HepG2 (cell line): Measurements from ENCODE around the gene PIP5KL1. TPM values are rescaled to one million over a fixed set of nuclear protein-coding genes. Genes with fewer than 3 reads are reported as not detected.

Source experiments
- ATAC-seq: fragments of 200-7000 bp; cut with Tn5 transposase; 3 replicates; pipeline ENCODE4 v1.9.1; 2020; ENCODE audit warnings: mild to moderate bottlenecking, moderate library complexity
- BruUV-seq: library from RNA; stranded (reverse); fragments of 400-500 nt; replicated peaks from 2 replicates; lab custom pipeline; 2021; lab: Mats Ljungman, UMichigan
- CTCF ChIA-PET: fragments of 300-600 bp; formaldehyde crosslinking; extraction: SDS; loops from one replicate; lab custom pipeline; 2021; ENCODE audit warnings: low total read pairs, inconsistent platforms, low intra/inter-chr PET ratio; lab: Yijun Ruan, JAX
- POLR2A ChIA-PET: fragments of 350-600 bp; sonication (Branson Sonifier 250); formaldehyde crosslinking; loops from one replicate; lab custom pipeline; 2020; ENCODE audit warnings: antibody characterized with exemption, inconsistent platforms; lab: Yijun Ruan, JAX
- DNase-seq: peaks from one replicate; pipeline ENCODE4 v3.0.0-alpha.2; 2015; ENCODE audit warnings: low spot score
- FAIRE-seq: peaks from 3 replicates; lab custom pipeline; 2011; peaks lifted over from hg19 to GRCh38; lab: Jason Lieb, UNC
- H2AFZ ChIP-seq: one replicate; pipeline ENCODE4 v1.6.1; 2011; ENCODE audit warnings: low read length, inconsistent platforms
- H3K27ac ChIP-seq: fragments of 300-600 bp; 3 replicates; pipeline ENCODE4 v1.8.0; 2011; ENCODE audit warnings: mixed run types, mild to moderate bottlenecking, mixed read lengths, low read length, inconsistent platforms; ENCODE audit not compliant: insufficient read depth; ENCODE audit errors: extremely low read length
- H3K27me3 ChIP-seq, 2 experiments: fragments of 200-600 bp in 1 of 2; 2 replicates in 1 of 2; 3 replicates in 1 of 2; pipeline versions ENCODE4 v1.6.0 to v1.8.0; 2011; ENCODE audit warnings: low read length in 2 of 2, mild to moderate bottlenecking in 2 of 2, moderate library complexity in 2 of 2, inconsistent platforms in 1 of 2; ENCODE audit not compliant: insufficient read depth in 2 of 2, control insufficient read depth in 1 of 2
- H3K36me3 ChIP-seq, 2 experiments: fragments of 200-600 bp in 1 of 2; replicated peaks in 1 of 2; 2 replicates in 1 of 2; 3 replicates in 1 of 2; pipeline versions ENCODE4 v1.5.1 to v1.8.0; 2011; ENCODE audit warnings: low read length in 2 of 2, inconsistent platforms in 1 of 2; ENCODE audit not compliant: insufficient read depth in 2 of 2, control insufficient read depth in 1 of 2
- H3K4me1 ChIP-seq: 2 replicates; pipeline ENCODE4 v1.5.1; 2012; ENCODE audit warnings: low read length, inconsistent platforms; ENCODE audit not compliant: insufficient read depth
- H3K4me2 ChIP-seq: 2 replicates; pipeline ENCODE4 v1.6.0; 2011; ENCODE audit warnings: low read depth, low read length, inconsistent platforms
- H3K4me3 ChIP-seq, 3 experiments: fragments of 200-600 bp in 1 of 3; sonication (generic), shearing (Covaris generic) in 1 of 3; replicated peaks in 1 of 3; 2 replicates each; pipeline ENCODE4 v1.5.1; 2011 to 2016; ENCODE audit warnings: low read length in 3 of 3, inconsistent platforms in 2 of 3, low read depth in 2 of 3, mild to moderate bottlenecking in 2 of 3, control low read depth in 1 of 3, mixed read lengths in 1 of 3; ENCODE audit not compliant: insufficient read depth in 1 of 3
- H3K79me2 ChIP-seq: one replicate; pipeline ENCODE4 v1.6.1; 2011; ENCODE audit warnings: low read length, inconsistent platforms; ENCODE audit not compliant: insufficient read depth
- H3K9ac ChIP-seq: 2 replicates; pipeline ENCODE4 v1.6.0; 2011; ENCODE audit warnings: mild to moderate bottlenecking, low read depth, low read length, inconsistent platforms; ENCODE audit not compliant: insufficient read depth
- H3K9me3 ChIP-seq: 2 replicates; pipeline ENCODE4 v1.5.1; 2012; ENCODE audit warnings: mild to moderate bottlenecking, low read length
- H4K20me1 ChIP-seq: 2 replicates; pipeline ENCODE4 v1.6.0; 2011; ENCODE audit warnings: inconsistent platforms, mild to moderate bottlenecking, low read length, moderate library complexity; ENCODE audit not compliant: insufficient read depth
- CBX2 ChIP-seq, 2 experiments: fragments of 200-600 bp in 1 of 2; sonication (generic); formaldehyde crosslinking in 1 of 2; IDR thresholded peaks; 2 replicates each; pipeline versions ENCODE4 v1.7.0 to v1.8.1; 2018 to 2022; ENCODE audit warnings: low read depth in 2 of 2, low read length in 1 of 2, mild to moderate bottlenecking in 1 of 2, missing genetic modification reagents in 1 of 2
- DNMT1 ChIP-seq: sonication (generic); formaldehyde crosslinking; IDR thresholded peaks from 2 replicates; pipeline ENCODE4 v1.5.1; 2020; ENCODE audit warnings: mild to moderate bottlenecking, missing genetic modification reagents
- E2F1 ChIP-seq: sonication (generic); formaldehyde crosslinking; IDR thresholded peaks from 2 replicates; pipeline ENCODE4 v1.5.0; 2020; ENCODE audit warnings: missing genetic modification reagents
- ELK4 ChIP-seq: sonication (generic); formaldehyde crosslinking; IDR thresholded peaks from 2 replicates; pipeline ENCODE4 v1.9.0; 2021; ENCODE audit warnings: missing genetic modification reagents, borderline replicate concordance
- GMEB1 ChIP-seq: sonication (generic); formaldehyde crosslinking; IDR thresholded peaks from 2 replicates; pipeline ENCODE4 v1.5.1; 2020; ENCODE audit warnings: missing genetic modification reagents, mild to moderate bottlenecking, borderline replicate concordance
- MLLT10 ChIP-seq: sonication (generic); formaldehyde crosslinking; IDR thresholded peaks from 2 replicates; pipeline ENCODE4 v1.4.0; 2020; ENCODE audit warnings: missing genetic modification reagents
- MYC ChIP-seq: sonication (generic); formaldehyde crosslinking; IDR thresholded peaks from 2 replicates; pipeline ENCODE4 v1.9.0; 2021; ENCODE audit warnings: missing genetic modification reagents, borderline replicate concordance
- SP140L ChIP-seq: sonication (generic); formaldehyde crosslinking; IDR thresholded peaks from 2 replicates; pipeline ENCODE4 v1.4.0; 2020; ENCODE audit warnings: missing genetic modification reagents, borderline replicate concordance
- TRIM24 ChIP-seq: sonication (generic); formaldehyde crosslinking; IDR thresholded peaks from 2 replicates; pipeline ENCODE4 v1.8.0; 2022; ENCODE audit warnings: mild to moderate bottlenecking, missing genetic modification reagents
- ZBTB25 ChIP-seq: IDR thresholded peaks from 2 replicates; pipeline ENCODE4 v1.6.1; 2018; ENCODE audit warnings: missing genetic modification reagents
- ZNF317 ChIP-seq: sonication (generic); formaldehyde crosslinking; IDR thresholded peaks from 2 replicates; pipeline ENCODE4 v1.5.0; 2020; ENCODE audit warnings: mild to moderate bottlenecking, missing genetic modification reagents
- ZNF607 ChIP-seq: sonication (generic); formaldehyde crosslinking; IDR thresholded peaks from 2 replicates; pipeline ENCODE4 v1.5.1; 2020; ENCODE audit warnings: missing genetic modification reagents, mild to moderate bottlenecking, borderline replicate concordance
- ZNF879 ChIP-seq: sonication (generic); formaldehyde crosslinking; IDR thresholded peaks from 2 replicates; pipeline ENCODE4 v1.8.1; 2023; ENCODE audit warnings: missing genetic modification reagents
- WGBS: methylation state at CpG from one replicate; pipeline ENCODE4 v1.1.6; 2017; ENCODE audit warnings: low lambda C conversion rate; 5-methylcytosine and 5-hydroxymethylcytosine counted together
- in situ Hi-C: cut with HindIII; loops from 2 replicates; pipeline ENCODE4 v1.10.0; 2017; ENCODE audit warnings: low pct_unique_long_range_greater_than_20kb; ENCODE audit not compliant: extremely low pct_ligation_motif_present
- intact Hi-C: fragments of 100-400 bp; cut with micrococcal nuclease; formaldehyde crosslinking; loops from one replicate; pipeline ENCODE4 v1.10.0; 2022; ENCODE audit not compliant: unreplicated experiment
- polyA plus RNA-seq, 8 experiments: library from polyadenylated mRNA; depleted of rRNA in 3 of 8; stranded (reverse) in 7 of 8; unstranded in 1 of 8; fragments of >200 nt; fragmentation: Illumina TruSeq in 4 of 8; extraction: Trizol in 4 of 8; gene quantifications; 2 replicates each; pipeline versions ENCODE4 v1.2.1 to v1.2.3, GENCODE V29; 2011 to 2016; ENCODE audit warnings: low read depth in 4 of 8, missing spikeins in 1 of 8, mixed read lengths in 1 of 8; ENCODE audit not compliant: insufficient read depth in 1 of 8
- total RNA-seq, 5 experiments: library from RNA; depleted of rRNA; stranded (reverse); fragments of >200 nt; fragmentation: Illumina TruSeq; extraction: Trizol; gene quantifications; 2 replicates each; pipeline ENCODE4 v1.2.3, GENCODE V29; 2016; ENCODE audit warnings: low read depth in 1 of 5

PIP5KL1 gene
- total and polyA plus RNA-seq, 2 of the 13 experiments (the other 11 are each of a cell fraction or from before 2014, with no cell fraction given): 0.20 to 0.49 TPM

GRCh38 chr9:127926906-127927200 lies 3.7 kb downstream of the PIP5KL1 start:
- no peak overlapping the region for H3K27ac ChIP-seq
- H3K79me2 ChIP-seq: no peaks in the 10 kb centered on the region
- H3K9me3 ChIP-seq: no peaks in the 10 kb centered on the region
- in situ Hi-C loops: loop anchor here (5.0 to 10.0 kb wide), 2 partner anchors 330 to 422 kb away; no protein-coding TSS in a partner anchor
- CTCF ChIA-PET: no interaction called here
- peaks cover 0 to 38% of the 10 kb centered on the region in 2 experiments for H3K27me3 ChIP-seq
- intact Hi-C loops: no loop called here
- H3K4me3 ChIP-seq: no peak overlapping the region
- H3K9ac ChIP-seq: no peak overlapping the region
- no peaks in the 10 kb centered on the region for H3K36me3 ChIP-seq
- DNase-seq (no peak), FAIRE-seq (no peak), ATAC-seq (no peak)
- H4K20me1 ChIP-seq: no peaks in the 10 kb centered on the region
- no peak for TF ChIP-seq ZNF879
- no peak for TF ChIP-seq MYC (CRISPR knock-in tag)
- no peak for TF ChIP-seq ELK4
- no peak for TF ChIP-seq GMEB1 (CRISPR knock-in tag)
- TF ChIP-seq TRIM24 (CRISPR knock-in tag): no peak
- TF ChIP-seq ZBTB25 (CRISPR knock-in tag): no peak
- no peak for TF ChIP-seq ZNF317 (CRISPR knock-in tag)
- TF ChIP-seq E2F1 (CRISPR knock-in tag): no peak
- TF ChIP-seq MLLT10: no peak
- TF ChIP-seq CBX2 (IDR thresholded peaks at IDR 0.05; ENCODE audit: low read depth, low read length): no peak
- no peak for TF ChIP-seq CBX2 (CRISPR knock-in tag; IDR thresholded peaks at IDR 0.05; ENCODE audit: low read depth)
- TF ChIP-seq SP140L (CRISPR knock-in tag): no peak
- no peak for TF ChIP-seq ZNF607 (CRISPR knock-in tag)
- no peak for TF ChIP-seq DNMT1
- POLR2A ChIA-PET: no interaction called here
- no peak overlapping the region for H2AFZ ChIP-seq
- H3K4me2 ChIP-seq: no peak overlapping the region
- BruUV-seq: no TSS peak
- H3K4me1 ChIP-seq: peaks cover 37% of the 10 kb centered on the region
- 78% methylated on average over 14 of the region's 19 CpGs for WGBS
